A673 (cell line): ENCODE measurements around the gene SORBS2.
"Not testable (repeated sequence)": the region's sequence is repeated elsewhere in the genome, so short reads cannot be mapped to it uniquely, and the experiment has no call there.

ENCODE experiments used
- EZH2 ChIP-seq: fragments of 200-600 bp; sonication (generic); IDR thresholded peaks from 2 replicates; pipeline ENCODE4 v1.6.1; 2017; ENCODE audit warnings: borderline replicate concordance, low read depth, mild to moderate bottlenecking, mixed read lengths, antibody characterized with exemption, low read length; ENCODE audit not compliant: poor library complexity, severe bottlenecking
- TF ChIP-seq, protein P1 (sequence below): fragments of 300-800, 200-600 bp; sonication (generic); conservative IDR thresholded peaks from 2 replicates; pipeline ENCODE4 v1.5.1; 2017; ENCODE audit warnings: low read depth, mild to moderate bottlenecking, antibody characterized with exemption, low read length, moderate library complexity, mixed read lengths

DNA sequence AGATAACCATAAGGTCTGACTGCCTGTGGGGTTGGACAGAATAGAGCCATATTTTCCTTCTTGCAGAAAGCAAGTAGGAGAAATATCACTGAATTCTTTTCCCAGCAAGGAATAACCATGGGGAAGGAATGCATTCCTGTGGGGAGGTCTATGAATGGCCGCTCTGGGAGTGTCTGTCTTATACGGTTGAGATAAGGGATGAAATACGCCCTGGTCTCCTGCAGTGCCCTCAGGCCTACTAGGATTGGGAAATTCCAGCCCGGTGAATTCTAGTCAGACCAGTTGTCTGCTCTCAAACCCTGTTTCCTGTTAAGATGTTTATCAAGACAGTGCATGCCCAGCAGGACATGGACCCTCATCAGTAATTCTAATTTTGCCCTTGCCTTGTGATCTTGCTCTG is 45.6 kb upstream of the SORBS2 start:
- TF ChIP-seq, protein P1, sequence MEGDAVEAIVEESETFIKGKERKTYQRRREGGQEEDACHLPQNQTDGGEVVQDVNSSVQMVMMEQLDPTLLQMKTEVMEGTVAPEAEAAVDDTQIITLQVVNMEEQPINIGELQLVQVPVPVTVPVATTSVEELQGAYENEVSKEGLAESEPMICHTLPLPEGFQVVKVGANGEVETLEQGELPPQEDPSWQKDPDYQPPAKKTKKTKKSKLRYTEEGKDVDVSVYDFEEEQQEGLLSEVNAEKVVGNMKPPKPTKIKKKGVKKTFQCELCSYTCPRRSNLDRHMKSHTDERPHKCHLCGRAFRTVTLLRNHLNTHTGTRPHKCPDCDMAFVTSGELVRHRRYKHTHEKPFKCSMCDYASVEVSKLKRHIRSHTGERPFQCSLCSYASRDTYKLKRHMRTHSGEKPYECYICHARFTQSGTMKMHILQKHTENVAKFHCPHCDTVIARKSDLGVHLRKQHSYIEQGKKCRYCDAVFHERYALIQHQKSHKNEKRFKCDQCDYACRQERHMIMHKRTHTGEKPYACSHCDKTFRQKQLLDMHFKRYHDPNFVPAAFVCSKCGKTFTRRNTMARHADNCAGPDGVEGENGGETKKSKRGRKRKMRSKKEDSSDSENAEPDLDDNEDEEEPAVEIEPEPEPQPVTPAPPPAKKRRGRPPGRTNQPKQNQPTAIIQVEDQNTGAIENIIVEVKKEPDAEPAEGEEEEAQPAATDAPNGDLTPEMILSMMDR, result not testable (repeated sequence)
- not testable (repeated sequence) for TF ChIP-seq EZH2
